Suppressor macrophage treated with lipopolysaccharide for 1 hour (primary cell): ENCODE results near the gene PIK3R5.

Experiments used
- DNase-seq, 3 donors: peaks; one replicate each; pipeline ENCODE4 v3.0.0-alpha.2; 2020 to 2022

Gene PIK3R5

GRCh38 chr17:8952191-8952590, 13.3 kb downstream of the PIK3R5 start:
- peak in 1 of 3 donors; percentile 37 for DNase-seq

GRCh38 chr17:8951206-8951605, 14.3 kb downstream of the PIK3R5 start:
- peak in 2 of 3 donors; percentile 48 to 61 for DNase-seq

- peak in 2 of 3 donors; percentile 43 to 63 for DNase-seq
These were observed 16.3 kb downstream of the PIK3R5 start for GRCh38 chr17:8949061-8949661.

GRCh38 chr17:8948462-8948861, 17.0 kb downstream of the PIK3R5 start:
- DNase-seq = peak in 1 of 3 donors; percentile 34

- DNase-seq = peak; percentile 65 to 84 (median 76)
These were observed 18.3 kb downstream of the PIK3R5 start for GRCh38 chr17:8947201-8947600.

DNA sequence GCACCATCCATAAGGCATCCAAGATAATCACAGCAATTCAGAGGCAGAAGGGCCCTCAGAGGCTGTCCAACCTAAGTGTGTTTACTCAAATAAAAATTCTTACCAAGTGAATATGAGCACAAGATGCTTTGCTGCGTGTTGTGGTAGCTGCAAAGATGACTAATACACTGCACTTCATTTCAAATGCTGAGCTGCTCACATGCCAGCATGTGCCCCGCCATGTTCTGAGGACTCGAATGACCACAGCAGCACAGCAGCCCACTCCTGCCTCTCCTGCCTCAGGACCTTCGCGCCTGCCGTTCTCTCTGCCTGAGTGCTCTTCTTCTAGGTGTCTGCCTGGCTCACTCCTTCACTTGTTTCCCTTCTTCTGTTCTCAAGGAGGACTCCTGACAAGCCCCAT, 19.0 kb downstream of the PIK3R5 start:
- DNase-seq = peak; percentile 55 to 63 (median 63)

DNA sequence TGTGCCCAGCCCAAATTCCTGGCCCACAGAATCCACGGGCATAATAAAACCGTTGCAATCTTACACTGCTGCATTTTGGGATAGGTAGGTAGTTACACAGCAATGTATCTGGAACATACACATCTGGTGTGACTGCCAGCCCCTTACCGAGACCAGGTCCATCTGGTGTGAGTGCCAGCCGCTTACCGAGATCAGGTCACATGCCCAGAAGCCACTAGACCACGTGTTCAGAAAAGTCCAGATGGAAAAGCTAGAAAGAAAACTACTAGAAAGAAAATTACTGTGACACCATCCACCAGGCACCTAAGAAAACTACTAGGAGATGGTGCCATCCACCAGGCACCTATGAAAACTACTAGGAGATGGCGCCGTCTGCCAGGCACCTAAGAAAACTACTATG, 19.4 kb downstream of the PIK3R5 start:
- no peak for DNase-seq

DNA sequence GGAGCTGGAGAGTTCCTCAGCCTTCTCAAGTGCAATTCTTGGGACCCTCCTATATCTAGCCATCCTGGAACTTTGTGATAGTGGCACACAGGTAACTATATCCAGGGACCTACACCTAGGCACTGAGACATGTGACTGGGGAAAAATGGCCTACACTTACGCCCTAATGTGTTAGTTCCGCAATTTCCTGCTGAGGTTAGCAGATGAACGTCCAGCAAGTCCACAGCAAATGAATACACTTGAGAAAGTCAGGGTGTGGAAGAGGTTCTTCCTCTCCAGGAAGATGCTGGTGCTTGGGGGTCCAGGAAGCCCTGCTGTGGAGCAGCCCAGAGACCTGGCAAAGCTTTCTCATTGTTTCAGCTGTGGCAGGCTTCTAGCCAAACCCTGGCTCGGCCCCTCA, 20.8 kb downstream of the PIK3R5 start:
- DNase-seq = peak; percentile 55 to 66 (median 65)

GRCh38 chr17:8944083-8944482, 21.4 kb downstream of the PIK3R5 start:
- DNase-seq = no peak

- no peak for DNase-seq
These were observed 23.4 kb downstream of the PIK3R5 start for GRCh38 chr17:8941980-8942622.

DNA sequence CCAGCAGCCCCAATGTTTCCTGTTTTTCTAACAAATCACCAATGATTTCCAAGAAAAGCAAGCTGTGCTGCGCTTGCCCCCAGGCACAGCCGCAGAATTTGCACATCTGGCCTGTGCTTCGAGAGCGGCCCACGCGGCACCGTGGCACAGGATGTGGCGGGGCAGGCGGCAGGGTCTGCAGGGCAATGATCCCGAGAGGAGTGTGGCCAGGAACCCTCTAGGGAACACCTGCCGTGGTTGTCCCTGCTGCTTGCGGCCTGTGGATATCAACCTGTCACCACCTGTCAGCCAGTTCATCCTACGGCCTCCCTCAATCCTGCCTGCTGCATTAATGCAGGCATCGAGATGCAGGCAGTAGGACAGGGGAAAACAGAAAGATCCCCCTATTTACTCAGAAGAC, 24.0 kb downstream of the PIK3R5 start:
- DNase-seq = no peak

- no peak for DNase-seq
These were observed 24.5 kb downstream of the PIK3R5 start for GRCh38 chr17:8940866-8941471.

- no peak for DNase-seq
These were observed 25.8 kb downstream of the PIK3R5 start for GRCh38 chr17:8939496-8940334.

GRCh38 chr17:8938933-8939332, 26.6 kb downstream of the PIK3R5 start:
- no peak for DNase-seq

DNA sequence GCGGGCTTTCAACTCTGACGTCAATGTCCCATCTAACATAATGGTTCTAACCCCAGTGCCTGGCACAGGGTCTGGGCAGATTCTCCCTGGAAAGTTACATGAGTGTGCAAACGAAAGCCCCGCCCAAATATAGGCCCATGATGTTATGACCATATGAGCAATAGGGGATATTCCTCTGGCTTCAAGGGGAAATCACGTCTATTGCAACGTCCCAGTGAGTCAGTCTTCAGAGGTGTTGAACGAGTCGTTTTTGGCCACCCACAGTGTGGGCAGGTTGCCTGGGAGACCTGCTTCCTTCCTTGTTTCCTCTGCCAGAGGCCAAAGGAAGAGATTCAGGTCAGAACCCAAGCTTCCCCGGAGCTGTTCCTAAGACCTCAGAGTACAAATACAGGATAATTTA, 30.3 kb downstream of the PIK3R5 start:
- peak; percentile 95 to 100 (median 99) for DNase-seq

- DNase-seq = peak; percentile 56 to 83 (median 70)
These were observed 31.2 kb downstream of the PIK3R5 start for GRCh38 chr17:8934346-8934745.

DNA sequence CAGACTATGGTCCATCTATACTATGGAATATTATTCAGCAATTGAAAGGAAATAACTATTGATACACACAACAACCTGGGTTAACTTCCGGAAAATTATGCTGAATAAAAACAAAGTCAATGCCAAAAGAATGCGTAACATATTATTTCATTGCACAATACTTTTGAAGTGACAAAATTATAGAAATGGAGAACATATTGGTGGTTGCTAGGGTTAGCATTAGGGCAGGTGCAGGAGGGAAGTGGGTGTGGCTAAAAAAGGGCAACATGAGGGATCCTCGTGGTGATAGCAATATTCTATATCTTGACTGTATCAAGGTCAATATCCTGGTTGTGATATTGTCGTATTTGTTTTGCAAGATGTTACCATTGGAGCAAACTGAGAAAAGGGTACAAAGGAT, 34.9 kb downstream of the PIK3R5 start:
- peak in 1 of 3 donors; percentile 25 for DNase-seq

DNA sequence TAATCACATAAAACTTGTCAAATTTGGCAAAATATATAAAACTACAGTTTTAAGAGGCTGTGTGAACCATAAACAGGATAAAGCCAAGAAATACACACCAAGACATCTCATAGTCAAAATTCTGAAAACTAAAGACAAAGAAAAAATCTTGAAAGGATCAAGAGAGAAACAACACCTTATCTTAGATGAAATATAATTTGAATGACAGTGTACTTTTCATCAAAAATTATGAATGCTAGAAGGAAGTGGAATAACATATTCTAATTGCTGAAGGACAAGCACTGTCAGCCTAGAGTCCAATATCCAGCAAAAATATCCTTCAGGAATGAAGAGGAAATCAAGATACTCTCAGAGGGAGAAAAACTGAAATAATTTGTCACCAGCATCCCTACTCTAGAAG, 37.2 kb downstream of the PIK3R5 start:
- peak in 1 of 3 donors; percentile 42 for DNase-seq

DNA sequence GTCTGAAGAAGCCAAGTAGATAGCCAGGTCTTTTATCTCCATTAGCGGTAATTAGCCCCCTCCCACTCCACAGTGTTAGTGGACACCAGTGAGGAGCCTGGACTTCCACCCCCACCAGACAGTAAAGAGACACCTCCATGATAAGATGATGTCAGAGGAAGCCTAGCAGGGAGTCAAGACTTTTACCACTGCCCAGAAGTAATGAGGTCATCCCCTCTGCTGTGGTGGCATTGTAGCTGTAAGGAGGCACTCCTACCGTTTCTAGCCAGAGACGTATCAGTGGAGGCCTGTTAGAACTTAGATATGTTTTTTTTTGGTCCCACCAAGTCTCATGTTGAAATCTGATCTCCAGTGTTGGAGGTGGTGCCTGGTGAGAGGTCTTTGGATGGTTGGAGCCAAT, 38.1 kb downstream of the PIK3R5 start:
- peak in 1 of 3 donors; percentile 33 for DNase-seq

DNA sequence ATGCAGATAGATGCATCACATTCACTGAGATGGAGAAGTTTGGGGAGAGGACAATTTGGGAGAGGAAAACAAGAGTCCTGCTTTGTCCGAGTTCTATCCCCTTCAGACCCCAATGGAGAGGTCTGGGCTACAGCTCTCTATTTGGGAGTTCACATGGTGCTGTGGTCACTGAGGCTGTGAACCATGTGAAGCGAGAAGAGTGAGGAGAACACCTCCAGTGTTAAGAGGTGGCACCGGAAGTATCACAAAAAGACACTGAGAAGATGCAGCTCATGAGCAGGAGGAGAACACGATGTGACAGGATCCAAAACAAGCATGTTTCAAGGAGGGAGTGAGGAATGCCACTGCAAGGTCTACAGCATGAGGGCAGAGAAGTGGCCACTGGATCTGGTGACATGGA, 39.7 kb downstream of the PIK3R5 start:
- no peak for DNase-seq

- DNase-seq = no peak
These were observed 40.4 kb downstream of the PIK3R5 start for GRCh38 chr17:8925141-8925540.

GRCh38 chr17:8924595-8924994, 40.9 kb downstream of the PIK3R5 start:
- DNase-seq = no peak

- peak in 2 of 3 donors; percentile 58 to 67 for DNase-seq
These were observed 41.7 kb downstream of the PIK3R5 start for GRCh38 chr17:8923762-8924161.
